ENCODE data around the gene RPL3.
A peak's percentile ranks its signal among the peaks of the same experiment; 100 is the strongest.

The RPL3 gene

GRCh38 chr22:39317084-39317774, 2.2 kb downstream of the RPL3 start:
- no peak for DNase-seq (ENCODE audit: low read depth)

GRCh38 chr22:39316440-39317083, 2.9 kb downstream of the RPL3 start:
- peak; percentile 70 for DNase-seq (ENCODE audit: low read depth)

GRCh38 chr22:39315389-39315788, 4.0 kb downstream of the RPL3 start:
- no peak for DNase-seq (ENCODE audit: low read depth)

GRCh38 chr22:39314251-39314971, 5.0 kb downstream of the RPL3 start:
- no peak for DNase-seq (ENCODE audit: low read depth)

- no peak for DNase-seq (ENCODE audit: low read depth)
These were observed 6.0 kb downstream of the RPL3 start for GRCh38 chr22:39313258-39314001.

GRCh38 chr22:39312410-39312809, 7.0 kb downstream of the RPL3 start:
- no peak for DNase-seq (ENCODE audit: low read depth)

- no peak for DNase-seq (ENCODE audit: low read depth)
These were observed 7.6 kb downstream of the RPL3 start for GRCh38 chr22:39311592-39312400.

GRCh38 chr22:39309881-39310714, 9.3 kb downstream of the RPL3 start:
- no peak for DNase-seq (ENCODE audit: low read depth)

- DNase-seq (ENCODE audit: low read depth) = no peak
These were observed 10.0 kb downstream of the RPL3 start for GRCh38 chr22:39309364-39309861.

- DNase-seq (ENCODE audit: low read depth) = no peak
These were observed 10.6 kb downstream of the RPL3 start for GRCh38 chr22:39308614-39309363.

- DNase-seq (ENCODE audit: low read depth) = peak; percentile 45
These were observed 12.7 kb downstream of the RPL3 start for GRCh38 chr22:39306456-39307361.

GRCh38 chr22:39303892-39304671, 15.3 kb downstream of the RPL3 start:
- DNase-seq (ENCODE audit: low read depth) = no peak

- DNase-seq (ENCODE audit: low read depth) = no peak
These were observed 16.1 kb downstream of the RPL3 start for GRCh38 chr22:39303358-39303757.

GRCh38 chr22:39302431-39302960, 16.9 kb downstream of the RPL3 start:
- no peak for DNase-seq (ENCODE audit: low read depth)

GRCh38 chr22:39301926-39302325, 17.5 kb downstream of the RPL3 start:
- DNase-seq (ENCODE audit: low read depth) = no peak

- DNase-seq (ENCODE audit: low read depth) = no peak
These were observed 18.3 kb downstream of the RPL3 start for GRCh38 chr22:39301108-39301507.

- DNase-seq (ENCODE audit: low read depth) = no peak
These were observed 19.1 kb downstream of the RPL3 start for GRCh38 chr22:39300186-39300830.
